Dedifferentiated amniotic fluid mesenchymal stem cell (primary cell): ENCODE measurements around the gene ABHD8.
A peak's percentile ranks its signal among the peaks of the same experiment; 100 is the strongest.

ENCODE experiments used
- DNase-seq: peaks from one replicate; pipeline ENCODE4 v3.0.0-alpha.2; 2016; ENCODE audit errors: extremely low spot score

The ABHD8 gene

GRCh38 chr19:17303167-17303939, at the start of gene ABHD8:
TSS of gene ABHD8 (minus strand) at chr19:17303425. CDS start at chr19:17301616, 1,809 bp downstream.
- DNase-seq = peak; percentile 97

- no peak for DNase-seq
These were observed 49.5 kb upstream of the ABHD8 start for GRCh38 chr19:17352608-17353280.

- no peak for DNase-seq
These were observed 48.7 kb upstream of the ABHD8 start for GRCh38 chr19:17351815-17352435.

- no peak for DNase-seq
These were observed 45.5 kb upstream of the ABHD8 start for GRCh38 chr19:17348700-17349099.

GRCh38 chr19:17347877-17348276, 44.7 kb upstream of the ABHD8 start:
- DNase-seq = no peak

GRCh38 chr19:17347361-17347760, 44.1 kb upstream of the ABHD8 start:
- DNase-seq = no peak

GRCh38 chr19:17346109-17346671, 43.0 kb upstream of the ABHD8 start:
- peak; percentile 59 for DNase-seq

- DNase-seq = no peak
These were observed 38.6 kb upstream of the ABHD8 start for GRCh38 chr19:17341845-17342244.

- no peak for DNase-seq
These were observed 38.2 kb upstream of the ABHD8 start for GRCh38 chr19:17341386-17341785.

- DNase-seq = no peak
These were observed 37.7 kb upstream of the ABHD8 start for GRCh38 chr19:17340871-17341357.

- DNase-seq = no peak
These were observed 37.2 kb upstream of the ABHD8 start for GRCh38 chr19:17340302-17340870.

GRCh38 chr19:17339088-17339741, 36.0 kb upstream of the ABHD8 start:
- no peak for DNase-seq

- DNase-seq = no peak
These were observed 35.3 kb upstream of the ABHD8 start for GRCh38 chr19:17338433-17339078.

GRCh38 chr19:17337675-17338432, 34.6 kb upstream of the ABHD8 start:
- no peak for DNase-seq

GRCh38 chr19:17336872-17337674, 33.8 kb upstream of the ABHD8 start, which contains the start of gene GTPBP3:
TSS of gene GTPBP3 (plus strand) at chr19:17337553. CDS start at chr19:17337612, 59 bp downstream.
- DNase-seq = peak; percentile 98

- no peak for DNase-seq
These were observed 32.4 kb upstream of the ABHD8 start for GRCh38 chr19:17335575-17335974.

- peak; percentile 97 for DNase-seq
These were observed 31.5 kb upstream of the ABHD8 start, which contains the start of gene ANO8 for GRCh38 chr19:17334414-17335409. TSS of gene ANO8 (minus strand) at chr19:17334855. CDS start at chr19:17334670, 185 bp downstream.
